ENCODE data around the gene DLG5.

DNA sequence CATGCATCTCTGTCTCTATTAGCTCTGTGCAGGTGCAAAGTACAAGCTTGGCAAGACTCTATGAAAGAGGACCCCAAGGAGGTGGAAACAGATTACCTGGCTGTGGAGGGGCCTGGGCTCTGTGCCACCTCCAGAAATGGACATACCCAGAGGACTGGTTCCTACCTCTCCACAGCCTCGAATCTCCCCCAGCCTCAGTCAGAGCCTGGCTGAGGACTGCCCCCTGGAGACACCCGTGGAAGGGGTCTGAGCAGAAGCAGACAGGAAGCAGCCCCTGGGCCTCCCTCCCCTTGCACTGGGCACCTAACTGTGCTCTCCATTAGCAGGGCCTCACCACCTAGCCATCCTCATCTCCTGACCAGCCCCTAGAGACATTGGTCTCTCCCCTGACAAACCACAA, 92.0 kb downstream of the DLG5 start:
- TF ChIP-seq CTCF (IDR thresholded peaks at IDR 0.05), result no peak
- no peak for TF ChIP-seq POLR2A (IDR thresholded peaks at IDR 0.05)
- no peak for TF ChIP-seq POLR2AphosphoS5 (IDR thresholded peaks at IDR 0.05)

All from prostate gland (tissue), 2 donors.